Coronary artery (tissue), 2 donors: ENCODE measurements around the gene CREB3L4.
"Not testable (repeated sequence)": the region's sequence is repeated elsewhere in the genome, so short reads cannot be mapped to it uniquely, and the experiment has no call there.

ENCODE experiments used
- DNase-seq: peaks from one replicate; pipeline ENCODE4 v3.0.0-alpha.2; 2017; ENCODE audit warnings: low spot score
- H3K27ac ChIP-seq, 2 donors: fragments of 200-600 bp; sonication (generic); one replicate each; pipeline ENCODE4 v1.5.1; 2016 to 2019
- H3K4me3 ChIP-seq: fragments of 200-600 bp; sonication (generic); 2 replicates; pipeline ENCODE4 v1.5.1; 2016; ENCODE audit warnings: mild to moderate bottlenecking, moderate library complexity
- CTCF ChIP-seq: fragments of 200-600 bp; sonication (generic); IDR thresholded peaks from one replicate; pipeline ENCODE4 v1.5.1; 2019; ENCODE audit warnings: antibody characterized with exemption

Gene CREB3L4

GRCh38 chr1:153987621-153988020, 19.9 kb downstream of the CREB3L4 start:
- DNase-seq: no peak
- Histone ChIP-seq H3K27ac (no peak overlapping the region), H3K4me3 (no peak overlapping the region)
- TF ChIP-seq CTCF: no peak

- Histone ChIP-seq H3K27ac (peak within 1 kb of the TSS; percentile 91 to 96), H3K4me3 (peak within 1 kb of the TSS; percentile 96)
- TF ChIP-seq CTCF: no peak
- peak; percentile 94 for DNase-seq
Observed at GRCh38 chr1:153990468-153991150, 22.9 kb downstream of the CREB3L4 start, which contains the start of gene RPS27. RPS27 (plus strand) TSS chr1:153990762; CDS start chr1:153990797, 35 bp downstream.

GRCh38 chr1:153991151-153991630, 23.5 kb downstream of the CREB3L4 start:
- Histone ChIP-seq H3K27ac (peak overlapping the region; percentile 91 to 96), H3K4me3 (peak overlapping the region; percentile 96)
- no peak for DNase-seq
- no peak for TF ChIP-seq CTCF

- Histone ChIP-seq H3K4me3 (peak overlapping the region; percentile 96), H3K27ac (peak overlapping the region; percentile 91 to 96)
- DNase-seq: no peak
- no peak for TF ChIP-seq CTCF
Observed at GRCh38 chr1:153991806-153992205, 24.1 kb downstream of the CREB3L4 start.

DNA sequence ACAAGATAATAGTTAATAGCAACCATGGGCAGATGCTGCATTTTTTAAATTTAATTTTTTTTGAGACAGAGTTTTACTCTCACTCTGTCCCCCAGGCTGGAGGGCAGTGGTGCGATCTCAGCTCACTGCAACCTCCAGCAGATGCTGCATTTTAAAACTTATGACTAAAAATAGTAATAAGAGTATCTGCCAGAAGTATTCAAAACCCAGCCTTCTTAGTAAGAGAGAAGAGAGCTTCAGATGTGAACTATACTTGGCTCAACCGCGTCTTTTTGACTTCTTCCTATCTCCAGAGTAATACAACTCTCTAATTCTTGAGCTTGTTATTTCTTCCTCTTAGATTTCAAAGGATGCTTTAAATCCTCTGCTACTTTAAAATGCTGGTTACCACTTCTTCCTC, 27.5 kb downstream of the CREB3L4 start:
- no peak overlapping the region for H3K27ac ChIP-seq
- no peak for TF ChIP-seq CTCF
- H3K4me3 ChIP-seq: no peak overlapping the region
- DNase-seq: no peak

GRCh38 chr1:153995640-153996039, 27.9 kb downstream of the CREB3L4 start:
- no peak overlapping the region for H3K27ac ChIP-seq
- no peak overlapping the region for H3K4me3 ChIP-seq
- TF ChIP-seq CTCF: no peak
- no peak for DNase-seq

GRCh38 chr1:153996882-153997281, 29.2 kb downstream of the CREB3L4 start:
- H3K4me3 ChIP-seq, H3K27ac ChIP-seq, DNase-seq: not testable (repeated sequence)
